GM12874 (cell line): Measurements from ENCODE around the gene RNF144A.

Source experiments
- CTCF ChIP-seq: IDR thresholded peaks from 2 replicates; pipeline ENCODE4 v1.5.1; 2011; ENCODE audit warnings: low read depth, mild to moderate bottlenecking, control low read depth, low read length, moderate library complexity; ENCODE audit not compliant: insufficient read depth

Gene RNF144A

GRCh38 chr2:6959751-6960150, 42.5 kb downstream of the RNF144A start:
- no peak for TF ChIP-seq CTCF

GRCh38 chr2:6960659-6961058, 43.4 kb downstream of the RNF144A start:
- no peak for TF ChIP-seq CTCF

- no peak for TF ChIP-seq CTCF
These were observed 46.5 kb downstream of the RNF144A start for GRCh38 chr2:6963727-6964126.

- TF ChIP-seq CTCF, result no peak
These were observed 48.0 kb downstream of the RNF144A start for GRCh38 chr2:6965071-6965795.

- no peak for TF ChIP-seq CTCF
These were observed 49.3 kb downstream of the RNF144A start for GRCh38 chr2:6966446-6966940.

- TF ChIP-seq CTCF, result no peak
These were observed 50.1 kb downstream of the RNF144A start for GRCh38 chr2:6967301-6967700.

GRCh38 chr2:6968319-6969100, 51.3 kb downstream of the RNF144A start:
- no peak for TF ChIP-seq CTCF
